ENCODE data around the gene DNAJB9.

DNA sequence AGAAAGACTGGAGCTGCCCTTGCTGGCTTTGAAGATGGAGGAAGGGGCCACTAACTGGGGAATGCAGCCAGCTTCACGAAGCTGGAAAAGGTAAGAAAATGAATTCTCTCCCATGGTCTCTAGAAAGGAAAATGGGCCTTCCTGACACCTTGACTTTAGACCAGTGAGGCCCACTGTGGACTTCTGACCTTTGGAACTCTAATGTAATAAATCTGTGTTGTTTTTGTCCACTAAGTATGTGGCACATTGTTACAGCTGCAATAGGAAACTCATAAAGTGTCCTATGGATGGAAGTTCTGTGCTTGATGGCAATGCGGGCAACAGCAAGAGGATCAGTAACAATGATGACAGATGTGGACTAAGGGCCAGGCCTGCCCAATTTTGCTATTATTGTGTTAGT is 20.9 kb downstream of the DNAJB9 start:
- TF ChIP-seq, protein P1, sequence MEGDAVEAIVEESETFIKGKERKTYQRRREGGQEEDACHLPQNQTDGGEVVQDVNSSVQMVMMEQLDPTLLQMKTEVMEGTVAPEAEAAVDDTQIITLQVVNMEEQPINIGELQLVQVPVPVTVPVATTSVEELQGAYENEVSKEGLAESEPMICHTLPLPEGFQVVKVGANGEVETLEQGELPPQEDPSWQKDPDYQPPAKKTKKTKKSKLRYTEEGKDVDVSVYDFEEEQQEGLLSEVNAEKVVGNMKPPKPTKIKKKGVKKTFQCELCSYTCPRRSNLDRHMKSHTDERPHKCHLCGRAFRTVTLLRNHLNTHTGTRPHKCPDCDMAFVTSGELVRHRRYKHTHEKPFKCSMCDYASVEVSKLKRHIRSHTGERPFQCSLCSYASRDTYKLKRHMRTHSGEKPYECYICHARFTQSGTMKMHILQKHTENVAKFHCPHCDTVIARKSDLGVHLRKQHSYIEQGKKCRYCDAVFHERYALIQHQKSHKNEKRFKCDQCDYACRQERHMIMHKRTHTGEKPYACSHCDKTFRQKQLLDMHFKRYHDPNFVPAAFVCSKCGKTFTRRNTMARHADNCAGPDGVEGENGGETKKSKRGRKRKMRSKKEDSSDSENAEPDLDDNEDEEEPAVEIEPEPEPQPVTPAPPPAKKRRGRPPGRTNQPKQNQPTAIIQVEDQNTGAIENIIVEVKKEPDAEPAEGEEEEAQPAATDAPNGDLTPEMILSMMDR (IDR thresholded peaks at IDR 0.05), result no peak
- TF ChIP-seq EP300 (IDR thresholded peaks at IDR 0.05; ENCODE audit: low read depth), result no peak
- no peak for TF ChIP-seq POLR2AphosphoS5 (IDR thresholded peaks at IDR 0.05)
- TF ChIP-seq POLR2A (IDR thresholded peaks at IDR 0.05), result no peak
